ENCODE results near the gene NCKIPSD. TPM values are rescaled to one million over a fixed set of nuclear protein-coding genes. Genes with fewer than 3 reads are reported as not detected.
A peak's percentile ranks its signal among the peaks of the same experiment; 100 is the strongest.
"Not testable (repeated sequence)": the region's sequence is repeated elsewhere in the genome, so short reads cannot be mapped to it uniquely, and the experiment has no call there.

NCKIPSD gene
- total RNA-seq, 4 donors from 2014 or later = 21.6 to 32.2 (median 31.7) TPM

GRCh38 chr3:48723725-48724124 is 38.0 kb upstream of the NCKIPSD start:
- TF ChIP-seq CTCF (IDR thresholded peaks at IDR 0.05) (no peak), POLR2A (IDR thresholded peaks at IDR 0.05) (no peak)
- 87 to 88% methylated on average over 7 of the region's 7 CpGs for WGBS, 2 donors
- no peaks in the 10 kb centered on the region for H3K4me1 ChIP-seq

GRCh38 chr3:48723293-48723692 is 37.6 kb upstream of the NCKIPSD start:
- intact Hi-C loops (cut with DNase I); H3K4me3 ChIP-seq (replicated peaks in 1 of 3); H3K9me3 ChIP-seq; H3K4me1 ChIP-seq; H3K36me3 ChIP-seq; H3K27me3 ChIP-seq; H3K27ac ChIP-seq; DNase-seq: not testable (repeated sequence)
- 89 to 93% methylated on average over 3 of the region's 3 CpGs for whole genome bisulfite sequencing, 2 donors

More at GRCh38 chr3:48723725-48724124, 38.0 kb upstream of the NCKIPSD start:
- Histone ChIP-seq H3K27me3 (no peaks in the 10 kb centered on the region), H3K27ac (no peak overlapping the region), H3K4me3 (replicated peaks in 1 of 3) (no peak overlapping the region), H3K9me3 (no peaks in the 10 kb centered on the region), H3K36me3 (no peaks in the 10 kb centered on the region)
- DNase-seq = no peak
- intact Hi-C loops (cut with DNase I) = no loop called here

- Histone ChIP-seq H3K9me3 (no peaks in the 10 kb centered on the region), H3K4me3 (replicated peaks in 1 of 3) (peak within 1 kb of the TSS; percentile 54 to 89 (median 79)), H3K4me1 (peaks cover 27 to 28% of the 10 kb centered on the region in 2 donors), H3K36me3 (no peaks in the 10 kb centered on the region), H3K27me3 (no peaks in the 10 kb centered on the region), H3K27ac (peak within 1 kb of the TSS; percentile 8 to 89 (median 78))
- 3 to 4% methylated on average over 34 to 37 of the region's 38 CpGs for WGBS, 2 donors
- peak; percentile 99 for DNase-seq
- TF ChIP-seq POLR2A (IDR thresholded peaks at IDR 0.05) (peak in 1 of 2 donors; percentile 94), CTCF (IDR thresholded peaks at IDR 0.05) (no peak)
- intact Hi-C loops (cut with DNase I) = no loop called here
Measured at GRCh38 chr3:48716982-48717746, 31.4 kb upstream of the NCKIPSD start, which contains the start of gene IP6K2. TSS of gene IP6K2 (minus strand) at chr3:48717221. CDS start at chr3:48695291, 21,930 bp downstream.

GRCh38 chr3:48716508-48716981 is 30.8 kb upstream of the NCKIPSD start:
- Histone ChIP-seq H3K27me3 (no peaks in the 10 kb centered on the region), H3K27ac (peak overlapping the region; percentile 8 to 89 (median 78)), H3K4me3 (replicated peaks in 1 of 3) (peak overlapping the region; percentile 54 to 89 (median 79)), H3K36me3 (no peaks in the 10 kb centered on the region), H3K4me1 (peaks cover 32 to 33% of the 10 kb centered on the region in 2 donors), H3K9me3 (no peaks in the 10 kb centered on the region)
- DNase-seq = peak; percentile 7 to 20
- intact Hi-C loops (cut with DNase I) = no loop called here
- TF ChIP-seq POLR2A (IDR thresholded peaks at IDR 0.05) = no peak
- TF ChIP-seq CTCF (IDR thresholded peaks at IDR 0.05) = no peak
- 0% methylated on average over 9 to 15 of the region's 16 CpGs for WGBS, 2 donors

GRCh38 chr3:48715174-48715800 is 29.6 kb upstream of the NCKIPSD start:
- Histone ChIP-seq H3K27me3 (no peaks in the 10 kb centered on the region), H3K4me1 (peaks cover 34 to 36% of the 10 kb centered on the region in 2 donors), H3K4me3 (replicated peaks in 1 of 3) (no peak overlapping the region), H3K27ac (no peak overlapping the region), H3K9me3 (no peaks in the 10 kb centered on the region), H3K36me3 (peaks cover 0 to 4% of the 10 kb centered on the region in 2 donors)
- TF ChIP-seq CTCF (IDR thresholded peaks at IDR 0.05) (no peak), POLR2A (IDR thresholded peaks at IDR 0.05) (no peak)
- no peak for DNase-seq
- intact Hi-C loops (cut with DNase I) = no loop called here

All from thyroid gland (tissue), 4 donors.